Keratinocyte (primary cell): Measurements from ENCODE around the gene SORL1-AS1.

Experiments
- DNase-seq: peaks from one replicate; pipeline ENCODE4 v3.0.0-alpha.2; 2011; ENCODE audit warnings: low read depth, missing footprints, low spot score
- FAIRE-seq: peaks from 2 replicates; lab custom pipeline; 2011; peaks lifted over from hg19 to GRCh38; lab: Jason Lieb, UNC
- H2AFZ ChIP-seq: 2 replicates; pipeline ENCODE4 v1.6.0; 2012; ENCODE audit warnings: low read length, control low read depth, inconsistent platforms; ENCODE audit not compliant: control insufficient read depth
- H3K27ac ChIP-seq: 2 replicates; pipeline ENCODE4 v1.5.1; 2011; ENCODE audit warnings: low read length; ENCODE audit not compliant: control insufficient read depth, insufficient read depth
- H3K27me3 ChIP-seq: 3 replicates; pipeline ENCODE4 v1.6.0; 2011; ENCODE audit warnings: low read length; ENCODE audit not compliant: control insufficient read depth, insufficient read depth; ENCODE audit errors: extremely low read depth
- H3K36me3 ChIP-seq, 2 experiments: 2 replicates in 1 of 2; 3 replicates in 1 of 2; pipeline ENCODE4 v1.5.1; 2011; ENCODE audit warnings: low read length in 2 of 2, mild to moderate bottlenecking in 1 of 2; ENCODE audit not compliant: control insufficient read depth in 2 of 2, insufficient read depth in 2 of 2; ENCODE audit errors: extremely low read depth in 1 of 2
- H3K4me1 ChIP-seq: 3 replicates; pipeline ENCODE4 v1.5.1; 2011; ENCODE audit warnings: low read length; ENCODE audit not compliant: control insufficient read depth, insufficient read depth; ENCODE audit errors: extremely low read depth
- H3K4me2 ChIP-seq: 3 replicates; pipeline ENCODE4 v1.6.0; 2011; ENCODE audit warnings: low read depth, low read length; ENCODE audit not compliant: control insufficient read depth, insufficient read depth; ENCODE audit errors: extremely low read depth
- H3K4me3 ChIP-seq, 3 experiments: fragments of 200-600 bp in 1 of 3; sonication (generic) in 1 of 3; 2 replicates in 2 of 3; 3 replicates in 1 of 3; pipeline ENCODE4 v1.5.1; 2011 to 2016; ENCODE audit warnings: low read length in 3 of 3, mild to moderate bottlenecking in 3 of 3, control low read depth in 2 of 3, inconsistent platforms in 1 of 3, low read depth in 1 of 3, mixed read lengths in 1 of 3, mixed run types in 1 of 3, moderate library complexity in 1 of 3; ENCODE audit not compliant: control insufficient read depth in 2 of 3, insufficient read depth in 2 of 3; ENCODE audit errors: extremely low read depth in 1 of 3
- H3K79me2 ChIP-seq: 2 replicates; pipeline ENCODE4 v1.6.0; 2012; ENCODE audit warnings: low read length; ENCODE audit not compliant: control insufficient read depth, insufficient read depth
- H3K9ac ChIP-seq: 3 replicates; pipeline ENCODE4 v1.6.0; 2011; ENCODE audit warnings: low read length; ENCODE audit not compliant: control insufficient read depth, insufficient read depth; ENCODE audit errors: extremely low read depth
- H3K9me1 ChIP-seq: 3 replicates; pipeline ENCODE4 v1.6.0; 2011; ENCODE audit warnings: low read length; ENCODE audit not compliant: control insufficient read depth, insufficient read depth; ENCODE audit errors: extremely low read depth
- H3K9me3 ChIP-seq: 2 replicates; pipeline ENCODE4 v1.5.1; 2012; ENCODE audit warnings: low read depth, low read length; ENCODE audit not compliant: control insufficient read depth
- H4K20me1 ChIP-seq: 3 replicates; pipeline ENCODE4 v1.6.0; 2011; ENCODE audit warnings: low read length; ENCODE audit not compliant: control insufficient read depth, insufficient read depth; ENCODE audit errors: extremely low read depth
- EZH2 ChIP-seq: IDR thresholded peaks from one replicate; pipeline ENCODE4 v1.6.1; 2012; ENCODE audit warnings: inconsistent platforms, mild to moderate bottlenecking, low read length, moderate library complexity
- dilution Hi-C: fragments of 300-500 bp; cut with MboI; formaldehyde crosslinking; loops from one replicate; pipeline ENCODE4 v1.7.0; 2020; ENCODE audit warnings: low sequenced_read_pairs; ENCODE audit not compliant: extremely low pct_ligation_motif_present
- TF ChIP-seq, protein P1 (sequence below), 3 experiments: IDR thresholded peaks in 1 of 3; conservative IDR thresholded peaks in 1 of 3; optimal IDR thresholded peaks in 1 of 3; 2 replicates in 2 of 3; 3 replicates in 1 of 3; pipeline versions ENCODE3 to v1.5.1; 2011; ENCODE audit warnings: low read length in 3 of 3, mild to moderate bottlenecking in 3 of 3, moderate library complexity in 2 of 3, control low read depth in 1 of 3, inconsistent platforms in 1 of 3; ENCODE audit not compliant: insufficient read depth in 2 of 3; ENCODE audit errors: extremely low read depth in 1 of 3

Gene SORL1-AS1

DNA sequence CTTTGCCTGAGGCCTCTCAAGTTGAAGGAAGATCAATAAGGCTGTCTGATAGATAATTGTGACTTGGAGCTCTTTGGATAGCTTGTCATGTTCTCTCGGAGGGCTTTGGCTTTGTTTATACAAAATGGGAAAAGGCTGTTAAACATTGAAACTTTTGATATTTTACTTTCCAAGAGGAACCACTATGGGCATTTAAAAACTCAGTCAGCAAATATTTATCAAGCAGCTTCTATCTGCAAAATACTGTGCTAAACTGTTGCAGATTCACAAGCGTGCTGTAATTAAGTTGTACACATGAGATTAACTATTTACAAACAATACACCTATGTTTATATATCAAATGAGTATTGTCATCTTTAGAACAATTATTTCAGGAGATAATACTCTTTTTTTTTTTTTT, 35.2 kb downstream of the SORL1-AS1 start:
- TF ChIP-seq, protein P1, sequence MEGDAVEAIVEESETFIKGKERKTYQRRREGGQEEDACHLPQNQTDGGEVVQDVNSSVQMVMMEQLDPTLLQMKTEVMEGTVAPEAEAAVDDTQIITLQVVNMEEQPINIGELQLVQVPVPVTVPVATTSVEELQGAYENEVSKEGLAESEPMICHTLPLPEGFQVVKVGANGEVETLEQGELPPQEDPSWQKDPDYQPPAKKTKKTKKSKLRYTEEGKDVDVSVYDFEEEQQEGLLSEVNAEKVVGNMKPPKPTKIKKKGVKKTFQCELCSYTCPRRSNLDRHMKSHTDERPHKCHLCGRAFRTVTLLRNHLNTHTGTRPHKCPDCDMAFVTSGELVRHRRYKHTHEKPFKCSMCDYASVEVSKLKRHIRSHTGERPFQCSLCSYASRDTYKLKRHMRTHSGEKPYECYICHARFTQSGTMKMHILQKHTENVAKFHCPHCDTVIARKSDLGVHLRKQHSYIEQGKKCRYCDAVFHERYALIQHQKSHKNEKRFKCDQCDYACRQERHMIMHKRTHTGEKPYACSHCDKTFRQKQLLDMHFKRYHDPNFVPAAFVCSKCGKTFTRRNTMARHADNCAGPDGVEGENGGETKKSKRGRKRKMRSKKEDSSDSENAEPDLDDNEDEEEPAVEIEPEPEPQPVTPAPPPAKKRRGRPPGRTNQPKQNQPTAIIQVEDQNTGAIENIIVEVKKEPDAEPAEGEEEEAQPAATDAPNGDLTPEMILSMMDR (optimal IDR thresholded peaks at IDR 0.05 in 1 of 3, IDR thresholded peaks at IDR 0.05 in 1 of 3, conservative IDR thresholded peaks at IDR 0.05 in 1 of 3; ENCODE audit: extremely low read depth in 1 of 3, insufficient read depth in 2 of 3, low read length in 3 of 3): no peak
- TF ChIP-seq EZH2: no peak
- no peaks in the 10 kb centered on the region for H3K79me2 ChIP-seq
- dilution Hi-C loops: no loop called here
- DNase-seq: no peak
- peaks cover 5% of the 10 kb centered on the region for H3K27me3 ChIP-seq
- H4K20me1 ChIP-seq: no peaks in the 10 kb centered on the region
- no peak overlapping the region for H3K4me3 ChIP-seq
- H3K36me3 ChIP-seq: no peaks in the 10 kb centered on the region
- no peak overlapping the region for H2AFZ ChIP-seq
- FAIRE-seq: no peak
- peak overlapping the region; percentile 31 for H3K4me2 ChIP-seq
- H3K27ac ChIP-seq: no peak overlapping the region
- no peaks in the 10 kb centered on the region for H3K9me1 ChIP-seq
- H3K9ac ChIP-seq: no peak overlapping the region
- H3K4me1 ChIP-seq: peaks cover 18% of the 10 kb centered on the region
- H3K9me3 ChIP-seq: no peaks in the 10 kb centered on the region

DNA sequence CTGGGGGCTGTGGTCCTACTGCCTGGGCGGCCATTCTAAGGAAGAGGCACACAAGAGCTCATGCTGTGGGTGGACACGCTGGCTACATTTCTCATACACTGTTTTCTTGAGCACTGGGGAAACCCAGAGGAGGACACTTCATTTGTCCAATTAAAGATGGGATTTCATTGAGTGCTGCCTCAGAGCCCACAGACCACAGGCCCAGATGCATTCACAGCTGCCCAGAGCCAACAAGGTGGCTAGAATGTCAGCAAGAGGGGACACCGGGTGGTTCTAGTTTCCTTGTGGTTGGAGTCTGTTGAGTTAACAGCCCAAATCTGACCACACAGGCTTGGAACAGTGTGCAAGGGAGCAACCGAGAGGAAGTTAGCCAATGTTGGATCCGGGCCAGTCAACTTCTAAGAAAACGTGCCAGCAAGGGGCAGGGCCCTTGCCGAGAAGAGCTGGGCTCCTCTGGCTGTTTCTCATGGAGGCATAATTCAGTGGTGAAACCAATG, 35.7 kb downstream of the SORL1-AS1 start:
- Histone ChIP-seq H3K36me3 (no peaks in the 10 kb centered on the region), H3K4me2 (peak overlapping the region; percentile 31), H3K4me1 (peaks cover 18% of the 10 kb centered on the region), H3K4me3 (no peak overlapping the region), H3K79me2 (no peaks in the 10 kb centered on the region), H3K27ac (no peak overlapping the region), H3K9me1 (no peaks in the 10 kb centered on the region), H3K9ac (no peak overlapping the region), H3K9me3 (no peaks in the 10 kb centered on the region), H4K20me1 (no peaks in the 10 kb centered on the region), H2AFZ (no peak overlapping the region), H3K27me3 (peaks cover 5% of the 10 kb centered on the region)
- FAIRE-seq: peak; percentile 87
- dilution Hi-C loops: no loop called here
- TF ChIP-seq, protein P1 (optimal IDR thresholded peaks at IDR 0.05 in 1 of 3, IDR thresholded peaks at IDR 0.05 in 1 of 3, conservative IDR thresholded peaks at IDR 0.05 in 1 of 3; ENCODE audit: extremely low read depth in 1 of 3, insufficient read depth in 2 of 3, low read length in 3 of 3): no peak
- no peak for TF ChIP-seq EZH2
- DNase-seq: peak; percentile 28
